Kidney (tissue), 14 donors: ENCODE data around the gene EVC2. TPM values are rescaled to one million over a fixed set of nuclear protein-coding genes. Genes with fewer than 3 reads are reported as not detected.

Experiments
- DNase-seq, 5 donors: peaks; one replicate each; pipeline ENCODE4 v3.0.0-alpha.2; 2013 to 2020
- FAIRE-seq: peaks from 2 replicates; lab custom pipeline; 2012; peaks lifted over from hg19 to GRCh38; lab: Jason Lieb, UNC
- H3K27ac ChIP-seq, 2 donors: one replicate each; pipeline ENCODE4 v1.7.0; 2013; ENCODE audit warnings: low read depth in 2 of 2, low read length in 2 of 2, inconsistent platforms in 1 of 2
- H3K27me3 ChIP-seq: one replicate; pipeline ENCODE4 v1.7.1; 2013; ENCODE audit warnings: low read length, inconsistent platforms; ENCODE audit not compliant: control insufficient read depth, insufficient read depth
- H3K36me3 ChIP-seq, 3 donors: one replicate each; pipeline versions ENCODE4 v1.7.0 to v1.7.1; 2013; ENCODE audit warnings: low read length in 3 of 3, control low read depth in 1 of 3, inconsistent platforms in 1 of 3; ENCODE audit not compliant: insufficient read depth in 3 of 3, control insufficient read depth in 2 of 3
- H3K4me1 ChIP-seq, 3 donors: one replicate each; pipeline versions ENCODE4 v1.7.0 to v1.7.1; 2013; ENCODE audit warnings: low read length in 3 of 3, inconsistent platforms in 1 of 3, low read depth in 1 of 3; ENCODE audit not compliant: control insufficient read depth in 2 of 3, insufficient read depth in 2 of 3
- H3K4me3 ChIP-seq, 3 donors: one replicate each; pipeline versions ENCODE4 v1.7.0 to v1.8.1; 2013; ENCODE audit warnings: low read length in 3 of 3, control low read depth in 1 of 3, inconsistent platforms in 1 of 3
- H3K9ac ChIP-seq, 3 donors: one replicate each; pipeline versions ENCODE4 v1.7.0 to v1.7.1; 2013; ENCODE audit warnings: low read length in 3 of 3, control low read depth in 1 of 3, inconsistent platforms in 1 of 3
- H3K9me3 ChIP-seq, 3 donors: one replicate each; pipeline versions ENCODE4 v1.7.0 to v1.7.1; 2013; ENCODE audit warnings: low read length in 3 of 3, control low read depth in 1 of 3, inconsistent platforms in 1 of 3; ENCODE audit not compliant: control insufficient read depth in 2 of 3, insufficient read depth in 1 of 3
- intact Hi-C: fragments of 100-400 bp; cut with DNase I; formaldehyde crosslinking; loops from one replicate; pipeline ENCODE4 v1.11.1; 2022
- polyA plus RNA-seq: library from polyadenylated mRNA; stranded (reverse); fragments of 350-450 nt; fragmentation: Illumina TruSeq; extraction: RNeasy Lipid Tissue Mini Kit (QIAGEN cat#74804); gene quantifications from one replicate; pipeline ENCODE4 v1.2.3, GENCODE V29; 2014; ENCODE audit warnings: low read depth, low replicate concordance; ENCODE audit not compliant: insufficient read depth
- total RNA-seq: library from RNA; stranded (reverse); fragmentation: NEBNext Ultra II Directional; extraction: Animal tissue kit (Norgen Biotek cat#: 25700); gene quantifications from one replicate; pipeline ENCODE4 v1.2.1, GENCODE V29; 2021
- TF ChIP-seq, protein P1 (sequence below): IDR thresholded peaks from 3 replicates; pipeline ENCODE4 v1.5.1; 2012; ENCODE audit warnings: mild to moderate bottlenecking, moderate library complexity, borderline replicate concordance; ENCODE audit not compliant: insufficient read depth; ENCODE audit errors: extremely low read depth
- donor health status: control.
- donor health status: control.
- donor health status: control.
- donor health status: control.
- donor health status: control.
- donor health status: DM: yes; HTN: yes; CAD: no.
- donor health status: Normal renal cell carcinoma (clear cell type).

EVC2 gene
- total and polyA plus RNA-seq, 2 donors from 2014 or later = 1.6 to 8.7 TPM

DNA sequence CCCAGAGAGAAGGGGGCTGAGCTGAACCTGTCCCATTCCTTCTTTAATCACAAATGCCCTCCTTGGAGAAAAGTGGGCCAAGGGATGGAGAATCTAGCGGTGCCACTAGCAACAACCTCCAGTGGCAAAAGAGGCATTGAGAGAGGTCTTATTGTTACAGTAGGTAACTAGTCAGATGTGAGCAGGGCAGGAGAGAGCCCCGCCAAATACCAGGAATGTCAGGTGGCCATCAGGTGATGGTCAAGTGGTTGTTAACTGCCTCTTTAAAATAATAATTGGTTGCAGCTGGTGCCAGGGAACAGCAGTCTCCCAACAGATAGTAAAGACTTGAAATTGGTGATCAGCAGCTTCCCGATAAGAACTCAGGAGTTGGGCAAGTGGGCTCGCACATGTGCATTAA is 116.1 kb downstream of the EVC2 start:
- TF ChIP-seq, protein P1, sequence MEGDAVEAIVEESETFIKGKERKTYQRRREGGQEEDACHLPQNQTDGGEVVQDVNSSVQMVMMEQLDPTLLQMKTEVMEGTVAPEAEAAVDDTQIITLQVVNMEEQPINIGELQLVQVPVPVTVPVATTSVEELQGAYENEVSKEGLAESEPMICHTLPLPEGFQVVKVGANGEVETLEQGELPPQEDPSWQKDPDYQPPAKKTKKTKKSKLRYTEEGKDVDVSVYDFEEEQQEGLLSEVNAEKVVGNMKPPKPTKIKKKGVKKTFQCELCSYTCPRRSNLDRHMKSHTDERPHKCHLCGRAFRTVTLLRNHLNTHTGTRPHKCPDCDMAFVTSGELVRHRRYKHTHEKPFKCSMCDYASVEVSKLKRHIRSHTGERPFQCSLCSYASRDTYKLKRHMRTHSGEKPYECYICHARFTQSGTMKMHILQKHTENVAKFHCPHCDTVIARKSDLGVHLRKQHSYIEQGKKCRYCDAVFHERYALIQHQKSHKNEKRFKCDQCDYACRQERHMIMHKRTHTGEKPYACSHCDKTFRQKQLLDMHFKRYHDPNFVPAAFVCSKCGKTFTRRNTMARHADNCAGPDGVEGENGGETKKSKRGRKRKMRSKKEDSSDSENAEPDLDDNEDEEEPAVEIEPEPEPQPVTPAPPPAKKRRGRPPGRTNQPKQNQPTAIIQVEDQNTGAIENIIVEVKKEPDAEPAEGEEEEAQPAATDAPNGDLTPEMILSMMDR = no peak
- Histone ChIP-seq H3K9ac (no peak overlapping the region), H3K9me3 (peaks cover 0 to 5% (median 0%) of the 10 kb centered on the region in 3 donors), H3K36me3 (no peaks in the 10 kb centered on the region), H3K27me3 (no peaks in the 10 kb centered on the region), H3K27ac (no peak overlapping the region), H3K4me1 (no peaks in the 10 kb centered on the region), H3K4me3 (no peak overlapping the region)
- no peak for DNase-seq
- FAIRE-seq = no peak
- intact Hi-C loops = no loop called here

DNA sequence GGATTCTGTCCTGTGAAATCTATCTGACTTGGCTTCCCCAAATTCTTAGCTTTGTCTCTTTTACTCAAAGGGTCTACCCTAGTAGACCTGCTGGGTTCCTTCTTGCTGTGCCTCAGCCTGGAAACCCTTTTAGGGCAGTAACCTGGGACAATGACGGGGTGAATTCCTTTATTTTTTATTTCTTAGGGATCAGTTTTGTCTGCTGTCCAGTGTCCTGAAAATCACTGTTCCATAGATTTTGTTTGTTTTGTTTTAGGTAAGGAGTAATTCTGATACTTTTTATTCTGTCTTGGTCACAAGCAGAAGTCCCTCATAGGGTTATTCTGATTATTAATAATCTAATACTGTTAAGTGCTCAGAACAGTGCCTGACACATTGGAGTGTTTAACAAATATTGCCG is 118.9 kb downstream of the EVC2 start:
- intact Hi-C loops = no loop called here
- TF ChIP-seq, protein P1 = no peak
- no peak for FAIRE-seq

GRCh38 chr4:5588046-5588445 is 120.3 kb downstream of the EVC2 start:
- no peak overlapping the region for H3K9ac ChIP-seq
- H3K4me1 ChIP-seq = no peaks in the 10 kb centered on the region
- no peak overlapping the region for H3K4me3 ChIP-seq
- intact Hi-C loops = no loop called here
- DNase-seq (no peak), FAIRE-seq (no peak)
- peaks cover 0 to 5% (median 0%) of the 10 kb centered on the region in 3 donors for H3K9me3 ChIP-seq
- TF ChIP-seq, protein P1 = no peak
- H3K27ac ChIP-seq = no peak overlapping the region
- no peaks in the 10 kb centered on the region for H3K27me3 ChIP-seq
- peaks cover 0 to 4% (median 0%) of the 10 kb centered on the region in 3 donors for H3K36me3 ChIP-seq

More for the DNA sequence above, 118.9 kb downstream of the EVC2 start:
- Histone ChIP-seq H3K4me3 (no peak overlapping the region), H3K9me3 (peaks cover 0 to 5% (median 0%) of the 10 kb centered on the region in 3 donors), H3K9ac (no peak overlapping the region), H3K4me1 (no peaks in the 10 kb centered on the region), H3K27ac (no peak overlapping the region), H3K27me3 (no peaks in the 10 kb centered on the region), H3K36me3 (peaks cover 0 to 4% (median 0%) of the 10 kb centered on the region in 3 donors)
- DNase-seq = no peak

DNA sequence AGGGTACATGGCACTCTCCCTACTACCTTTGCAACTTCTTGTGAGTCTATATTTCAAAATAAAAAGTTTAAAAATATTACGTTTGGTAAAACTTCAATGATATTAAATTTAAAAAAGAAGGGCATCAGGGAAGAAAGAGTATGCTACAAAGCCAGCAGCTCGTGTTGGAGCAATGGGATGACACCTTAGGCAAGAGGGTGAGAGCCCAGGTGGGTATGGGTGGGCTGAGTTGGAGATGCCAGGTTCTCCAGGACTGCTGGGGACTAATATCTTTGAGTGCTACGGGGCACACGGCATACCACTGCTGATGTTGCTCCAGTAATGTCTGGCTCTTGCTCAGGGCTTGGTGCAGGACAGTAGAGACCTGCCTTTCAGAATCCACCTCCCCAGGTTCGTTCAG is 132.4 kb downstream of the EVC2 start:
- Histone ChIP-seq H3K9me3 (no peaks in the 10 kb centered on the region), H3K9ac (no peak overlapping the region), H3K4me3 (no peak overlapping the region), H3K27ac (no peak overlapping the region), H3K27me3 (no peaks in the 10 kb centered on the region), H3K4me1 (no peaks in the 10 kb centered on the region), H3K36me3 (peaks cover 2 to 14% (median 10%) of the 10 kb centered on the region in 3 donors)
- TF ChIP-seq, protein P1 = no peak
- DNase-seq (no peak), FAIRE-seq (no peak)
- intact Hi-C loops = no loop called here
